ENCODE results near the gene CCDC81. TPM values are rescaled to one million over a fixed set of nuclear protein-coding genes. Genes with fewer than 3 reads are reported as not detected.
"Not testable (repeated sequence)": the region's sequence is repeated elsewhere in the genome, so short reads cannot be mapped to it uniquely, and the experiment has no call there.

The CCDC81 gene
- polyA plus RNA-seq, 1 experiment: 4.3 TPM

- no peaks in the 10 kb centered on the region for H3K27me3 ChIP-seq (ENCODE audit: control insufficient read depth, insufficient read depth, low read length)
- H3K4me3 ChIP-seq (ENCODE audit: low read depth, low read length): no peak overlapping the region
- no peak for DNase-seq (ENCODE audit: low read depth)
- ChIA-PET CTCF (interaction anchor here (1.0 kb wide), 1 partner anchor 160 kb away, joined by 3 read pairs; no protein-coding TSS in a partner anchor), POLR2A (no interaction called here)
- no peaks in the 10 kb centered on the region for H3K36me3 ChIP-seq (ENCODE audit: control insufficient read depth, insufficient read depth, low read length)
- no peak for TF ChIP-seq CTCF (IDR thresholded peaks at IDR 0.05; ENCODE audit: insufficient read depth, low read depth, low read length)
Measured at GRCh38 chr11:86355256-86355655, 19.4 kb upstream of the CCDC81 start.

- H3K4me3 ChIP-seq (ENCODE audit: low read depth, low read length); H3K27me3 ChIP-seq (ENCODE audit: control insufficient read depth, insufficient read depth, low read length); POLR2A ChIA-PET; DNase-seq (ENCODE audit: low read depth); H3K36me3 ChIP-seq (ENCODE audit: control insufficient read depth, insufficient read depth, low read length): not testable (repeated sequence)
- CTCF ChIA-PET: interaction anchor here (0.6 to 1.2 kb wide), 2 partner anchors 62 to 443 kb away, joined by 3 to 4 read pairs; no protein-coding TSS in a partner anchor
Measured at GRCh38 chr11:86357412-86357811, 17.3 kb upstream of the CCDC81 start.

GRCh38 chr11:86358720-86359119, 16.0 kb upstream of the CCDC81 start:
- ChIA-PET POLR2A (no interaction called here), CTCF (interaction anchor here (0.6 to 4.8 kb wide), 5 partner anchors 8 to 459 kb away, joined by 3 to 25 read pairs (median 4); no protein-coding TSS in a partner anchor)
- Histone ChIP-seq H3K4me3 (ENCODE audit: low read depth, low read length) (no peak overlapping the region), H3K27me3 (ENCODE audit: control insufficient read depth, insufficient read depth, low read length) (no peaks in the 10 kb centered on the region), H3K36me3 (ENCODE audit: control insufficient read depth, insufficient read depth, low read length) (no peaks in the 10 kb centered on the region)
- no peak for TF ChIP-seq CTCF (IDR thresholded peaks at IDR 0.05; ENCODE audit: insufficient read depth, low read depth, low read length)
- no peak for DNase-seq (ENCODE audit: low read depth)

- H3K36me3 ChIP-seq (ENCODE audit: control insufficient read depth, insufficient read depth, low read length): no peaks in the 10 kb centered on the region
- TF ChIP-seq CTCF (IDR thresholded peaks at IDR 0.05; ENCODE audit: insufficient read depth, low read depth, low read length): peak; percentile 51
- no peaks in the 10 kb centered on the region for H3K27me3 ChIP-seq (ENCODE audit: control insufficient read depth, insufficient read depth, low read length)
- CTCF ChIA-PET: interaction anchor here (0.6 to 4.8 kb wide), 23 partner anchors 10 to 571 kb away, joined by 3 to 25 read pairs (median 3); no protein-coding TSS in a partner anchor
- POLR2A ChIA-PET: no interaction called here
- DNase-seq (ENCODE audit: low read depth): peak; percentile 8
- no peak overlapping the region for H3K4me3 ChIP-seq (ENCODE audit: low read depth, low read length)
Measured at GRCh38 chr11:86360775-86361395, 13.8 kb upstream of the CCDC81 start.

- POLR2A ChIA-PET: no interaction called here
- H3K36me3 ChIP-seq (ENCODE audit: control insufficient read depth, insufficient read depth, low read length): no peaks in the 10 kb centered on the region
- H3K27me3 ChIP-seq (ENCODE audit: control insufficient read depth, insufficient read depth, low read length): no peaks in the 10 kb centered on the region
- CTCF ChIA-PET: interaction anchor here (0.5 to 4.8 kb wide), 3 partner anchors 32 to 624 kb away, joined by 3 to 25 read pairs (median 3); no protein-coding TSS in a partner anchor
- no peak for TF ChIP-seq CTCF (IDR thresholded peaks at IDR 0.05; ENCODE audit: insufficient read depth, low read depth, low read length)
- H3K4me3 ChIP-seq (ENCODE audit: low read depth, low read length): no peak overlapping the region
- no peak for DNase-seq (ENCODE audit: low read depth)
Measured at GRCh38 chr11:86363424-86363823, 11.3 kb upstream of the CCDC81 start.

GRCh38 chr11:86365546-86365945, 9.1 kb upstream of the CCDC81 start:
- Histone ChIP-seq H3K4me3 (ENCODE audit: low read depth, low read length) (no peak overlapping the region), H3K36me3 (ENCODE audit: control insufficient read depth, insufficient read depth, low read length) (no peaks in the 10 kb centered on the region), H3K27me3 (ENCODE audit: control insufficient read depth, insufficient read depth, low read length) (no peaks in the 10 kb centered on the region)
- CTCF ChIA-PET: no interaction called here
- DNase-seq (ENCODE audit: low read depth): peak; percentile 29
- no peak for TF ChIP-seq CTCF (IDR thresholded peaks at IDR 0.05; ENCODE audit: insufficient read depth, low read depth, low read length)
- POLR2A ChIA-PET: no interaction called here

All from BJ (cell line).